B cell (primary cell): ENCODE measurements around the gene CLN6. TPM values are rescaled to one million over a fixed set of nuclear protein-coding genes. Genes with fewer than 3 reads are reported as not detected.
A peak's percentile ranks its signal among the peaks of the same experiment; 100 is the strongest.

Source experiments
- ATAC-seq: fragments of 200-7000 bp; cut with Tn5 transposase; one replicate; pipeline ENCODE4 v1.10.0; 2021; ENCODE audit warnings: low read depth, mild to moderate bottlenecking, moderate number of reproducible peaks, moderate library complexity
- CTCF ChIA-PET: fragments of 350-600 bp; sonication (Branson Sonifier 250); formaldehyde crosslinking; loops from one replicate; lab custom pipeline; 2021; ENCODE audit warnings: antibody characterized with exemption, inconsistent platforms; lab: Charles Lee
- POLR2A ChIA-PET: fragments of 350-600 bp; sonication (Branson Sonifier 250); formaldehyde crosslinking; loops from one replicate; lab custom pipeline; 2021; ENCODE audit warnings: antibody characterized with exemption; lab: Charles Lee
- DNase-seq: peaks from one replicate; pipeline ENCODE4 v3.0.0; 2013
- H2AFZ ChIP-seq: 2 replicates; pipeline ENCODE4 v1.6.1; 2012; ENCODE audit warnings: mild to moderate bottlenecking, low read depth, low read length; ENCODE audit not compliant: insufficient read depth, poor library complexity, severe bottlenecking
- H3K27ac ChIP-seq, 2 donors: 1 replicate in 1 of 2; 2 replicates in 1 of 2; pipeline ENCODE4 v1.5.1; 2012 to 2013; ENCODE audit warnings: low read length in 2 of 2, mild to moderate bottlenecking in 2 of 2, moderate library complexity in 1 of 2
- H3K27me3 ChIP-seq, 4 experiments: fragments of 200-600 bp in 1 of 4; sonication (generic) in 1 of 4; replicated peaks in 1 of 4; 1 replicate in 2 of 4; 2 replicates in 2 of 4; pipeline versions ENCODE4 v1.6.1 to v1.7.0; 2013 to 2016; ENCODE audit warnings: low read length in 3 of 4, mild to moderate bottlenecking in 2 of 4, mixed read lengths in 1 of 4, moderate library complexity in 1 of 4; ENCODE audit not compliant: insufficient read depth in 4 of 4, control insufficient read depth in 3 of 4; ENCODE audit errors: control extremely low read depth in 1 of 4
- H3K36me3 ChIP-seq, 2 experiments: replicated peaks in 1 of 2; 1 replicate in 1 of 2; 2 replicates in 1 of 2; pipeline versions ENCODE4 v1.6.1 to v1.7.1; 2013; ENCODE audit warnings: low read length in 1 of 2; ENCODE audit not compliant: insufficient read depth in 2 of 2, control insufficient read depth in 1 of 2; ENCODE audit errors: control extremely low read depth in 1 of 2, extremely low read depth in 1 of 2
- H3K4me1 ChIP-seq, 2 donors: fragments of 200-600 bp in 1 of 2; sonication (generic) in 1 of 2; 1 replicate in 1 of 2; 2 replicates in 1 of 2; pipeline versions ENCODE4 v1.5.1 to v1.6.1; 2013 to 2017; ENCODE audit warnings: low read length in 2 of 2; ENCODE audit not compliant: control insufficient read depth in 2 of 2, insufficient read depth in 2 of 2
- H3K4me2 ChIP-seq: replicated peaks from 2 replicates; pipeline ENCODE3; 2012; ENCODE audit warnings: mild to moderate bottlenecking, low read depth, low read length; ENCODE audit not compliant: poor library complexity, severe bottlenecking
- H3K4me3 ChIP-seq, 5 experiments: fragments of 200-600 bp in 1 of 5; sonication (generic) in 1 of 5; 1 replicate in 3 of 5; 2 replicates in 2 of 5; pipeline versions ENCODE4 v1.5.1 to v1.7.0; 2011 to 2016; ENCODE audit warnings: low read length in 4 of 5, mild to moderate bottlenecking in 4 of 5, low read depth in 2 of 5, control low read depth in 1 of 5, moderate library complexity in 1 of 5; ENCODE audit not compliant: insufficient read depth in 1 of 5; ENCODE audit errors: control extremely low read depth in 1 of 5, extremely low read depth in 1 of 5
- H3K79me2 ChIP-seq: fragments of 200-600 bp; sonication (generic); one replicate; pipeline ENCODE4 v1.6.0; 2016; ENCODE audit warnings: low read length; ENCODE audit not compliant: control insufficient read depth, insufficient read depth
- H3K9ac ChIP-seq: fragments of 200-600 bp; sonication (generic); 2 replicates; pipeline ENCODE4 v1.6.1; 2017; ENCODE audit warnings: mild to moderate bottlenecking, low read length, moderate library complexity
- H3K9me3 ChIP-seq, 3 donors: one replicate each; pipeline versions ENCODE4 v1.6.1 to v1.7.1; 2013; ENCODE audit warnings: low read length in 2 of 3; ENCODE audit not compliant: control insufficient read depth in 2 of 3, insufficient read depth in 1 of 3; ENCODE audit errors: control extremely low read depth in 1 of 3
- H4K20me1 ChIP-seq: 2 replicates; pipeline ENCODE4 v1.6.0; 2012; ENCODE audit warnings: mild to moderate bottlenecking, low read length; ENCODE audit not compliant: insufficient read depth, control insufficient read depth, poor library complexity, severe bottlenecking
- H3K27ac Mint-ChIP-seq: one replicate; pipeline ENCODE4 v1.8.0; 2021; ENCODE audit warnings: mixed read lengths
- H3K27me3 Mint-ChIP-seq: one replicate; pipeline ENCODE4 v1.8.0; 2021; ENCODE audit warnings: mixed read lengths
- H3K4me1 Mint-ChIP-seq: one replicate; pipeline ENCODE4 v1.8.0; 2021; ENCODE audit warnings: mixed read lengths
- H3K4me3 Mint-ChIP-seq: one replicate; pipeline ENCODE4 v1.8.0; 2021; ENCODE audit warnings: mixed read lengths
- H3K9me3 Mint-ChIP-seq: one replicate; pipeline ENCODE4 v1.8.0; 2022; ENCODE audit warnings: mixed read lengths; ENCODE audit not compliant: insufficient read depth
- EZH2 ChIP-seq: IDR thresholded peaks from 2 replicates; pipeline ENCODE4 v1.6.1; 2012; ENCODE audit warnings: borderline replicate concordance, low read depth, mild to moderate bottlenecking, moderate library complexity, low read length; ENCODE audit not compliant: insufficient read depth, poor library complexity, severe bottlenecking
- WGBS: methylation state at CpG from one replicate; pipeline ENCODE4 v1.1.5; 2013; ENCODE audit warnings: missing lambda C conversion rate; ENCODE audit not compliant: insufficient coverage; 5-methylcytosine and 5-hydroxymethylcytosine counted together
- intact Hi-C: fragments of 100-400 bp; cut with micrococcal nuclease; formaldehyde crosslinking; loops from one replicate; pipeline ENCODE4 v1.10.0; 2022
- polyA plus RNA-seq: library from polyadenylated mRNA; depleted of rRNA; stranded (reverse); fragments of >200 nt; gene quantifications from 2 replicates; pipeline ENCODE4 v1.2.3, GENCODE V29; 2012
- total RNA-seq, 2 donors: library from RNA; stranded (reverse); fragments of 120-200 nt in 1 of 2; gene quantifications; 1 replicate in 1 of 2; 2 replicates in 1 of 2; pipeline versions ENCODE4 v1.2.3 to v1.2.4, GENCODE V29; 2013 to 2022
- TF ChIP-seq, protein P1 (sequence below): fragments of 200-600 bp; IDR thresholded peaks from one replicate; pipeline ENCODE4 v1.8.0; 2022; ENCODE audit warnings: antibody characterized with exemption, mild to moderate bottlenecking

Gene CLN6
- total and polyA plus RNA-seq, 2 donors (not counting 1 experiment from before 2014, with no cell fraction given) = 22.8 TPM

DNA sequence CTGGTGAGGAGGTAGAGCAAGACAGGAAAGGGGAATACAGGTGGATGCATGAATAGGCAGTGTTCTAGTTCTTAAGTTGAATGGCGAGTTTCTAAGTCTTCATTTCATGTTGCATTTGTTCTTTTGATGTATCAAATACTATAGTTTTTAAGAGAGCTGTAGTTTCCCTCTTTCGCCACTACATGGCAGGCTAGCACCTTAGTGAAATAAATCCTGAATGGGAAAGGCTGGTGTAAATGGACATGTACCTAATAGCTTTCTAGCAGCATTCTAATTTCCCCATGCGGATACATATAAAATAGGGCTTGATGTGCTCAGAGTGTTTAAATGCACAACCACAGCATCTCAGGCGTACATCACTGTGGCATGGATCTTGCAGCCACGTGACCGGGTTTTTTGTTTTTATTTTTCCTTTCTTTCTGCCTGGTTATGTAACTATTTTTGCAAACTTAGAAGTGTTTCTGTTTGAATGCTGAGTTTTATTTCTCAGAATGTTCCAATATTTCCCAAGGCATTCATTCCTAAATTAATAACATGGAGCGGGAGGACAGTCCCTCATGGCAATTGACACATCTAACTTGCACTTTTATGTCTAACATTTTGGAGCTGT lies 23.5 kb upstream of the CLN6 start:
- ATAC-seq (peak; percentile 65), DNase-seq (peak; percentile 62)
- no peak overlapping the region for H2AFZ ChIP-seq
- H3K27me3 ChIP-seq = peaks cover 0 to 17% (median 6%) of the 10 kb centered on the region in 4 experiments
- ChIA-PET POLR2A (interaction anchor here (0.5 to 0.7 kb wide), 2 partner anchors 16 to 222 kb away, joined by 5 read pairs; no protein-coding TSS in a partner anchor), CTCF (interaction anchor here (0.6 to 2.5 kb wide), 26 partner anchors 9 to 1638 kb away, joined by 3 to 35 read pairs (median 4); partner anchors contain the start of gene FEM1B)
- H3K36me3 ChIP-seq = no peaks in the 10 kb centered on the region
- H3K9me3 ChIP-seq = no peaks in the 10 kb centered on the region
- peaks cover 10 to 12% of the 10 kb centered on the region in 2 donors for H3K4me1 ChIP-seq
- H3K27me3 Mint-ChIP-seq = peaks cover 17% of the 10 kb centered on the region
- no peaks in the 10 kb centered on the region for H4K20me1 ChIP-seq
- intact Hi-C loops = loop anchor here (2.0 to 10.0 kb wide), 3 partner anchors 54 to 672 kb away; no protein-coding TSS in a partner anchor
- H3K27ac ChIP-seq = no peak overlapping the region
- no peak for TF ChIP-seq EZH2
- TF ChIP-seq, protein P1, sequence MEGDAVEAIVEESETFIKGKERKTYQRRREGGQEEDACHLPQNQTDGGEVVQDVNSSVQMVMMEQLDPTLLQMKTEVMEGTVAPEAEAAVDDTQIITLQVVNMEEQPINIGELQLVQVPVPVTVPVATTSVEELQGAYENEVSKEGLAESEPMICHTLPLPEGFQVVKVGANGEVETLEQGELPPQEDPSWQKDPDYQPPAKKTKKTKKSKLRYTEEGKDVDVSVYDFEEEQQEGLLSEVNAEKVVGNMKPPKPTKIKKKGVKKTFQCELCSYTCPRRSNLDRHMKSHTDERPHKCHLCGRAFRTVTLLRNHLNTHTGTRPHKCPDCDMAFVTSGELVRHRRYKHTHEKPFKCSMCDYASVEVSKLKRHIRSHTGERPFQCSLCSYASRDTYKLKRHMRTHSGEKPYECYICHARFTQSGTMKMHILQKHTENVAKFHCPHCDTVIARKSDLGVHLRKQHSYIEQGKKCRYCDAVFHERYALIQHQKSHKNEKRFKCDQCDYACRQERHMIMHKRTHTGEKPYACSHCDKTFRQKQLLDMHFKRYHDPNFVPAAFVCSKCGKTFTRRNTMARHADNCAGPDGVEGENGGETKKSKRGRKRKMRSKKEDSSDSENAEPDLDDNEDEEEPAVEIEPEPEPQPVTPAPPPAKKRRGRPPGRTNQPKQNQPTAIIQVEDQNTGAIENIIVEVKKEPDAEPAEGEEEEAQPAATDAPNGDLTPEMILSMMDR = peak; percentile 91
- no peaks in the 10 kb centered on the region for H3K79me2 ChIP-seq
- H3K27ac Mint-ChIP-seq = no peak overlapping the region
- no peak overlapping the region for H3K4me3 Mint-ChIP-seq
- peaks cover 4% of the 10 kb centered on the region for H3K4me1 Mint-ChIP-seq
- no CpG with 5 or more reads among the region's 7 CpGs for WGBS
- H3K4me2 ChIP-seq = no peak overlapping the region
- no peak overlapping the region for H3K4me3 ChIP-seq
- no peak overlapping the region for H3K9ac ChIP-seq
- H3K9me3 Mint-ChIP-seq = no peaks in the 10 kb centered on the region

DNA sequence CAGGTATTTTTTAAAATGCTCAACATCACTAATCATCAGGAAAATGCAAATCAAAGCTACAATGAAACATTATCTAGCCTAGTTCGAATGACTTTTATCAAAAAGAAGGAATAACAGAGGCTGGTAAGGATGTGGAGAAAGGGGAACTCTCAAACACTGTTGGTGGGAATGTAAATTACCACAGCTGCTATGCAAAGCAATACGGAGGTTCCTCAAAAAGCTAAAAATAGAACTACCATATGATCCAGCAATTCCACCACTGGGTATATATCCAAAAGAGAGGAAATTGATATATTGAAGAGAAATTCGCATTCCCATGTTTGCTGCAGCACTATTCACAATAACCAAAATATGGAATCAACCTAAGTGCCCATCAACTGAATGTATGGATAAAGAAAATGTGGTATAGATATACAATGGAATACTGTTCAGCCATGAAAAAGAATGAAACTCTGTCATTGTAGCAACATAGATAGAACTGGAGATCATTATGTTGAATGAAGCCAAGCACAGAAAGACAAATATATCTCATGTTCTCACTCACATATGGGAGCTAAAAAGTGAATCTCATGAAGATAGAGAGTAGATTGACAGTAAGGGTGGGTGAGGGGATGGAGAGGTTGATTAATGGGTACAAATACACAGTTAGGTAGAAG lies 19.7 kb upstream of the CLN6 start:
- H3K27me3 ChIP-seq = peaks cover 0 to 4% (median 0%) of the 10 kb centered on the region in 4 experiments
- Mint-ChIP-seq H3K27me3 (peaks cover 8% of the 10 kb centered on the region), H3K4me1 (no peaks in the 10 kb centered on the region), H3K4me3 (no peak overlapping the region), H3K27ac (no peak overlapping the region), H3K9me3 (peaks cover 4% of the 10 kb centered on the region)
- H3K4me3 ChIP-seq = no peak overlapping the region
- WGBS = no CpG with 5 or more reads among the region's 3 CpGs
- no peak overlapping the region for H2AFZ ChIP-seq
- H3K4me2 ChIP-seq = no peak overlapping the region
- CTCF ChIA-PET = interaction anchor here (0.6 to 0.7 kb wide), 2 partner anchors 11 to 40 kb away, joined by 3 to 6 read pairs; no protein-coding TSS in a partner anchor
- no peaks in the 10 kb centered on the region for H3K4me1 ChIP-seq
- TF ChIP-seq EZH2 = no peak
- TF ChIP-seq, protein P1 = no peak
- peaks cover 0 to 9% (median 7%) of the 10 kb centered on the region in 3 donors for H3K9me3 ChIP-seq
- POLR2A ChIA-PET = no interaction called here
- no peak overlapping the region for H3K9ac ChIP-seq
- no peaks in the 10 kb centered on the region for H3K79me2 ChIP-seq
- no peak overlapping the region for H3K27ac ChIP-seq
- H3K36me3 ChIP-seq = no peaks in the 10 kb centered on the region
- DNase-seq (no peak), ATAC-seq (no peak)
- intact Hi-C loops = no loop called here
- H4K20me1 ChIP-seq = no peaks in the 10 kb centered on the region
